Adipocyte (in vitro differentiated cells): ENCODE data around the gene TMED6.
"Not testable (repeated sequence)": the region's sequence is repeated elsewhere in the genome, so short reads cannot be mapped to it uniquely, and the experiment has no call there.

Experiments used
- DNase-seq: peaks from one replicate; pipeline ENCODE4 v3.0.0-alpha.2; 2015; ENCODE audit warnings: low read depth
- H3K27me3 ChIP-seq: replicated peaks from 2 replicates; pipeline ENCODE4 v1.7.0; 2013; ENCODE audit warnings: mild to moderate bottlenecking, low read length, moderate library complexity; ENCODE audit not compliant: control insufficient read depth, insufficient read depth
- H3K36me3 ChIP-seq: 2 replicates; pipeline ENCODE4 v1.7.0; 2013; ENCODE audit warnings: low read length, mild to moderate bottlenecking, moderate library complexity; ENCODE audit not compliant: control insufficient read depth, insufficient read depth, severe bottlenecking
- H3K4me1 ChIP-seq: 2 replicates; pipeline ENCODE4 v1.7.0; 2013; ENCODE audit warnings: mild to moderate bottlenecking, low read length, moderate library complexity; ENCODE audit not compliant: control insufficient read depth, insufficient read depth
- H3K4me3 ChIP-seq: 2 replicates; pipeline ENCODE4 v1.7.0; 2013; ENCODE audit warnings: mild to moderate bottlenecking, low read length, moderate library complexity
- H3K9ac ChIP-seq: 2 replicates; pipeline ENCODE4 v1.7.0; 2013; ENCODE audit warnings: mild to moderate bottlenecking, low read length, moderate library complexity
- H3K9me3 ChIP-seq: 2 replicates; pipeline ENCODE4 v1.7.0; 2013; ENCODE audit warnings: mild to moderate bottlenecking, low read length, moderate library complexity; ENCODE audit not compliant: control insufficient read depth

TMED6 gene

DNA sequence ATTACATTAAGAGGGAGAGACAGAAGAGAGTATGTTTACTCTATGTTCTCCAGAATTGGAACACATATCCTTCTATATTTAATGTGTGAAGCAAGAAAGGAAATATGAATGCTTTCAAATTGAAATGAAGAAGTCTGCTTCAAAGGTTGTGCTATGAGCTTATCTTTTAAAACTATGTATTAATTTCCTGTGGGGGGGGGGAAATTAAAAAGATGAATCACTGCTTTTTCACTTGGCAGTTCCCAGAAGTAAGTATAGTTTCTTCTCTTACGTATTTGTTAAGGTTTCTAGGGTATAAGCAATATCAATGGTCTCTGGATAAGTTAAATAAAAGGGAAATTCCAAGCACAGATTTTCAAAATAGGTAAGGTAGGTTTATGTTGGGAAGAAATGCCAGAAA is 27.2 kb upstream of the TMED6 start:
- no peaks in the 10 kb centered on the region for H3K27me3 ChIP-seq
- no peak overlapping the region for H3K4me3 ChIP-seq
- no peaks in the 10 kb centered on the region for H3K9me3 ChIP-seq
- peaks cover 14% of the 10 kb centered on the region for H3K4me1 ChIP-seq
- H3K9ac ChIP-seq = no peak overlapping the region
- peaks cover 62% of the 10 kb centered on the region for H3K36me3 ChIP-seq
- DNase-seq = no peak

DNA sequence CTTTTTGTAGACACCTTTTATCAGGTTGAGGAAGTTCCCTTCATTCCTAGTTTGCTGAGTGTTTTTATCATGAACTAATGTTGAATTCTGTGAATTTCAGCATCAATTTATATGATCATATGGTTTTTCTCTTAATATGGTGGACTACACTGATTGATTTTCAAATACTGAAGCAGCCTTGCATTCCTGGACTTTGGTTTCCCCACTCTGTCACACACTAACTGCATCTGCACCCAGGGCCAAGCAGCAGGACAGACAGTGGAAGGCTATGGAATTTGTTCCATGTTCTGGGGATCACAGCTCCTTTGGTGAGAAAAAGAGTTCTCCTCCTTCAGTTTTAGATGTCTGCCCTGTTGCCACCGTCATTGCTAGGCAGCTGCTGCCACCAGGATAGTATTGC is 26.4 kb upstream of the TMED6 start:
- H3K27me3 ChIP-seq = no peaks in the 10 kb centered on the region
- no peak overlapping the region for H3K4me3 ChIP-seq
- no peaks in the 10 kb centered on the region for H3K9me3 ChIP-seq
- no peak for DNase-seq
- H3K4me1 ChIP-seq = peaks cover 13% of the 10 kb centered on the region
- H3K36me3 ChIP-seq = peaks cover 57% of the 10 kb centered on the region
- H3K9ac ChIP-seq = no peak overlapping the region

DNA sequence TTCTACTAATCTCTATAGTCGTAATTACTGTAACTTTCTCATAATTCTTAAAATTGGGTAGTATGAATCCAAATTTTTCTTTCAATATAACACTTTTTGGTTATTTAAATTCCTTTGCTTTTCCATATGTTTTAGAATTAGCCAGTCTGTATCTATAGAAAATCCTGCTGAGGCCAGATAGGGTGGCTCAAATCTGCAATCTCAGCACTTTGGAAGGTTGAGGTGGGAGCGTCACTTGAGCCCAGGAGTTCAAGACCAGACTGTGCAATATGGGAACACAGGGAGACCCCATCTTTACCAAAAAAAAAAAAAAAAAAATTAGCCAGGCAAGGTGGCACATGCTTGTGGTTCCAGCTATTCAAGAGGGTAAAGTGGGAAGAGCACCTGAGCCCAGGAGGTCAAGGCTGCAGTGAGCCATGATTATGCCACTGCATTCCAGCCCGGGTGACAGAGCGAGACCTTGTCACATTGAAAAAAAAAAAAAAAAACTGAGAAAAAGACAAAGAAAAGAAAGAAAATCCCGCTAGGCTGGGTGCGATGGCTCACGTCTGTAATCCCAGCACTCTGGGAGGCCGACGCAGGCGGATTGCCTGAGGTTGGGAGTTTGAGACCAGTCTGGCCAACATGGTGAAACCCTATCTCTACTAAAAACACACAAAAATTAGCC is 24.9 kb upstream of the TMED6 start:
- Histone ChIP-seq H3K4me3 (no peak overlapping the region), H3K9ac (no peak overlapping the region), H3K36me3 (peaks cover 56% of the 10 kb centered on the region), H3K9me3 (no peaks in the 10 kb centered on the region), H3K4me1 (peaks cover 13% of the 10 kb centered on the region), H3K27me3 (no peaks in the 10 kb centered on the region)
- no peak for DNase-seq

DNA sequence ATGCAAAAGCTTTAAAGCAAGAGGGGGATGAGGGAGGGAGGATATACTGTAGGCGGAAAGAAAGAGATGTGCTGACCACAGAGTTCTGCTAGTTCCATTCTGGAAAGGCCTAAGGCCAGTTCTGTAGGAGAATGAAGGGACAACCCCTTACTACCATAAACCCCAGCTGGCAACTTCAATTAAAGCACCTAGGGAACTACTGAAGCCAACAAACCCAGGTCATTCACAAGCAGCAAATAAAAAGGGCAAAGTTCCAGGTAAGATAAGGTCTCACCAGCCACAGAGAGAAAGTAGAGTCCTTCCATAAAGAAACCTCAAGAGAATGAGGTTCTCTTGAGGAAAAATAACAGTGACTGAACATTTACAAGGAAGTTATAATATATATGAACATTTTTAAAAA is 21.4 kb upstream of the TMED6 start:
- H3K4me3 ChIP-seq = no peak overlapping the region
- H3K9me3 ChIP-seq = no peaks in the 10 kb centered on the region
- peaks cover under 1% of the 10 kb centered on the region for H3K4me1 ChIP-seq
- no peak for DNase-seq
- no peaks in the 10 kb centered on the region for H3K27me3 ChIP-seq
- no peak overlapping the region for H3K9ac ChIP-seq
- peaks cover 58% of the 10 kb centered on the region for H3K36me3 ChIP-seq

DNA sequence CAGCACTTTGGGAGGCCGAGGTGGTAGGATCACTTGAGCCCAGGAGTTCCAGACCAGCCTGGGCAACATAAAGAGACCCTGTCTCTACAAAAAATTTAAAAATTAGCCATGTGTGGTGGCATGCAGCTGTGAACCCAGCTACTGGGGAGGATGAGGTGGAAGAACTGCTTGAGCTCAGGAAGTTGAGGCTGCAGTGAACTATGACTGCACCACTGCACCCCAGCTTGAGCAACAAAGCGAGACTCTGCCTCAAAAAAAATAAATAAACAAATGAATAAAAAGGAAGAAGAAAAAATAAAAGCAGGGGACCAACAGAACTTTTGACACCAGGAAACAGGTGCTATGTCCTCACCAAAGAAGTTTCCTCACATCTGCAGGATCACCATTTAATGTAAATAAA is 20.0 kb upstream of the TMED6 start:
- Histone ChIP-seq H3K4me3 (no peak overlapping the region), H3K36me3 (peaks cover 65% of the 10 kb centered on the region), H3K27me3 (no peaks in the 10 kb centered on the region), H3K9ac (no peak overlapping the region), H3K4me1 (no peaks in the 10 kb centered on the region), H3K9me3 (no peaks in the 10 kb centered on the region)
- no peak for DNase-seq

DNA sequence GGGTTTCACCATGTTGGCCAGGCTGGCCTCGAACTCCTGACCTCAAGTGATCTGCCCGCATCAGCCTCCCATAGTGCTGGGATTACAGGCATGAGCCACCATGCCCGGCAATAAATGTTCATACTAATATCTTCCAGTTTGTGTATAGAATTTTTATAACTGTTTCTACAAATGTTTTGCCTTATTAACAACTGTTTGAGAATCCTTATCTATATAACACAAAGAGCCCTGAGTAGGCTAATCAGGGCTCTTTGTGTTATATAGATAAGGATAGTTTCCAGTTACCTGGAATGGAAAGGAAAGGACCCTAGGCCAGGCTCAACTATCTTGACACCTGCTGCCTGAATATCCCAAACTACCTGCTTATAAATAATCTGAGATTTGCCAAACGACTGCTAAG is 17.3 kb upstream of the TMED6 start:
- Histone ChIP-seq H3K4me3 (no peak overlapping the region), H3K27me3 (no peaks in the 10 kb centered on the region), H3K36me3 (peaks cover 81% of the 10 kb centered on the region), H3K9ac (no peak overlapping the region), H3K4me1 (no peaks in the 10 kb centered on the region), H3K9me3 (no peaks in the 10 kb centered on the region)
- DNase-seq = no peak

DNA sequence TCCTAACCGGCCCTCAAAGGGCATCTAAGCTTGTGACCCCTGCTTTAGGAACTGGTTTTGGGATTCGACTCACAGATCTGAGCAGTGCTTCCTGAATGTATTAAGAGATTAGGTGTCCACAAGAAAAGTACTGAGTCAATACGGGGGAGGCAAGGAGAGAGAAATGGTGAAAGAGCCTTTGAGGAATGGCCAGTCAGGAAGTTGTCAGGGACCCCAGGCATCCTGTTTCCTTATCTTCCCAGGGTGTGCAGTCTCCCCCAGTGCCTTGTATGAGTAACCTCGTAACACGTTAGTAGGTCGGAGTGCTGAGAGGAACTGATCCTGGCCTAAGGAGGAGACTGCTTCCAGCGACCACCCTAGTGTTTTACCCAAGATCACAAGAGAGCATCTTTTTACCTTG is 16.4 kb upstream of the TMED6 start:
- Histone ChIP-seq H3K9me3 (no peaks in the 10 kb centered on the region), H3K4me3 (no peak overlapping the region), H3K36me3 (peaks cover 85% of the 10 kb centered on the region), H3K4me1 (no peaks in the 10 kb centered on the region), H3K9ac (no peak overlapping the region), H3K27me3 (no peaks in the 10 kb centered on the region)
- no peak for DNase-seq

DNA sequence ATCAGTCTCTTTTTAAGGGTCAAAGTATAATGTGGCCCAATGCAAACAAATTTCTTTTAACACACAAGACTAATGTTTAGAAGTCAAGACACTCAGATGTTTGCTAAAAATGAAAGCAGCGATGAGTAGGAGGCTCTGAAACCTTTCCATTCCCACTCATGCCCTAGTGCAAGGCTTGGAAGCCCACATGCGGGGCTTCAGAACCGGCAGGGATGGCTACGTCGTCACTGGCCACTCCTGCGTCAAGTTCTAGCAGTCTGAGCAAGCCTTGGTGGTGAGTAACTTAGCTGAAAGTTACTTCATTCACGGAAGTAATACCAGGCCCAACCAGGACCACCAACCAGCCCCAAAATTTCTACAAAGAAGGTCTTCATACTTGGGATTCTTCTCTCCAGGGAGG is 14.8 kb upstream of the TMED6 start:
- Histone ChIP-seq H3K36me3 (peaks cover 71% of the 10 kb centered on the region), H3K9me3 (no peaks in the 10 kb centered on the region), H3K4me3 (no peak overlapping the region), H3K9ac (no peak overlapping the region), H3K4me1 (no peaks in the 10 kb centered on the region), H3K27me3 (no peaks in the 10 kb centered on the region)
- DNase-seq = no peak

DNA sequence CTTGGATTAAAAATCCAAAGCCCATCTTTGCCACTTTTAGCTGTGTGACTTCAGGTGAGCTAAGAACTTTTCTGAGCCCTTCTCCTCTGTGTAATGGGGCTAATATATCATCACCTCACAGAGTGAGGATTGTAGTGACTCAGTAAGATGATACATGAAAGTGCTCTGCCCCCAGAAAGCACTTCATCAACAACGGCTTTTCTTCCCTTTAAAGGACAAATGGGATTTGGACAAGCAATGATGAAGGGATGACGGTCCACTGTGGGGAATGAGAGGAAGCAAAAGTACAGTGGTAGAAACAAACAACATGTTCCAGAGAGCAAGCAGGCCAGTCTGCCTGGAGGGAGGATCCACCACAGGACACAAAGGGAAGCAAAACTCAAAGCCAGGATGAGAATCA is 14.3 kb upstream of the TMED6 start:
- H3K27me3 ChIP-seq = no peaks in the 10 kb centered on the region

DNA sequence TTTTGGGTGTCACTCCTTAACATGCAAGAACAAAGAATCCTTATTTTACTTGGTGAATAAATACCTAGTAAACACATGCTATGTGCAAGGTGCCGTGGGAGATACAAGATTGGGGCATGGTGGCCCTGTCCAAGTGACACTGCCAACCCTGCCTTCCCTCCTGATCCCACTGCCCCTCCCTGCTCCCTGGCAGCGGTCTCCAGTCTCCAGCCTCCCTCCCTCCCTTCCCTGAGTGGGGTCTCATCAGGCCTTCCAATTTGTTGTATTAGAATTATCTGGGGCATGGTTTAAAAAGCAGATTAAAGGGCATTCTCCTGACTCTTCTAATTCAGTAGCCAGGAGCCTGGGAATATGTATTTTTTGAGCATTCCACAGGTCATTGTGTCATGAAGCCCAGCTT is 12.5 kb upstream of the TMED6 start:
- Histone ChIP-seq H3K9me3 (no peaks in the 10 kb centered on the region), H3K27me3 (no peaks in the 10 kb centered on the region), H3K4me3 (no peak overlapping the region), H3K36me3 (peaks cover 52% of the 10 kb centered on the region), H3K4me1 (no peaks in the 10 kb centered on the region), H3K9ac (no peak overlapping the region)
- DNase-seq = no peak

More for the DNA sequence above, 14.3 kb upstream of the TMED6 start:
- Histone ChIP-seq H3K4me3 (no peak overlapping the region), H3K4me1 (no peaks in the 10 kb centered on the region), H3K9me3 (no peaks in the 10 kb centered on the region), H3K36me3 (peaks cover 68% of the 10 kb centered on the region), H3K9ac (no peak overlapping the region)
- no peak for DNase-seq

DNA sequence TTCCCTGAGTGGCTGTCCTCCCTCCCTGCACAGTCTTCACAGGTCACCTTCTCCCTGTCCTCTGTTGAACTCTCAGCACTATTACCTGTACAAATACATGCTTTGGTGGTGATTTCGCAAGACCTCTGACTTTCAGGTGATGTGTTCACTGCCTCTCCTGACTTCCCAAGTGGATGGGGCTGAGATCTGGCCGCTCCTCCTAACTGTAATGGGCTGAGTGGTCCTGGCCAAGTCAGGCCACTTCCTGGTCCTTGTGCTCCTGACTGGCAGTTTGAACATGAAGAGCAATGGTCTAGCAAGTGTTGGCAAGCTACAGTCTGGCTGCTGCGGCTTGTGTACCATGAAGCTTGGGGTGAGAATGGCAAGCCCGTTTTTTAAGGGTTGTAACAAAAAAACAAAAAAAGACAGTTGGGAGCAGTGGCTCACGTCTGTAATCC is 11.7 kb upstream of the TMED6 start:
- Histone ChIP-seq H3K9ac (no peak overlapping the region), H3K9me3 (no peaks in the 10 kb centered on the region), H3K36me3 (peaks cover 44% of the 10 kb centered on the region), H3K4me1 (no peaks in the 10 kb centered on the region), H3K4me3 (no peak overlapping the region), H3K27me3 (no peaks in the 10 kb centered on the region)
- DNase-seq = no peak

DNA sequence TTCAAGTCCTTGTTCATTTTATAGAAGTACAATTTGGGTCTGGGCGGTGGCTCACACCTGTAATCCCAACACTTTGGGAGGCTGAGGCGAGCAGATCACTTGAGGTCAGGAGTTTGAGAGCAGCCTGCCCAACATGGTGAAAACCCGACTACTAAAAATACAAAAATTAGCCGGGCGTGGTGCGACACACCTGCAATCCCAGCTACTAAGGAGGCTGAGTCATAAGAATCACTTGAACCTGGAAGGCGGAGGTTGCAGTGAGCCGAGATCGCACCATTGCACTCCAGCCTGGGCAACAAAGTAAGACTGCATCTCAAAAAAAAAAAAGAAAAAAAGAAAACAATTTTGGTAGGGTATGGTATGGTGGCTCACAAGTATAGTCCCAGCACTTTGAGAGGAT is 8.5 kb upstream of the TMED6 start:
- not testable (repeated sequence) for H3K9ac ChIP-seq, H3K4me1 ChIP-seq, H3K4me3 ChIP-seq, DNase-seq, H3K27me3 ChIP-seq, H3K9me3 ChIP-seq
- peaks cover 35% of the 10 kb centered on the region for H3K36me3 ChIP-seq
